Upper lobe of left lung (tissue), 6 donors: ENCODE data around the gene MMD. TPM values are rescaled to one million over a fixed set of nuclear protein-coding genes. Genes with fewer than 3 reads are reported as not detected.
A peak's percentile ranks its signal among the peaks of the same experiment; 100 is the strongest.

Source experiments
- ATAC-seq, 2 donors: fragments of 200-7000 bp; cut with Tn5 transposase; one replicate each; pipeline ENCODE4 v1.9.1; 2022; ENCODE audit warnings: mild to moderate bottlenecking in 2 of 2, moderate library complexity in 2 of 2; ENCODE audit not compliant: low FRiP score in 2 of 2
- DNase-seq, 2 donors: peaks; one replicate each; pipeline ENCODE4 v3.0.0-alpha.2; 2019 to 2020
- H3K27ac ChIP-seq, 4 donors: fragments of 200-600 bp; sonication (generic); one replicate each; pipeline ENCODE4 v1.5.1; 2016 to 2019
- H3K27me3 ChIP-seq, 4 donors: fragments of 200-600 bp; sonication (generic); one replicate each; pipeline ENCODE4 v1.5.1; 2017 to 2019
- H3K36me3 ChIP-seq, 4 donors: fragments of 200-600 bp; sonication (generic); one replicate each; pipeline ENCODE4 v1.5.1; 2016 to 2019
- H3K4me1 ChIP-seq, 4 donors: fragments of 200-600 bp; sonication (generic); one replicate each; pipeline ENCODE4 v1.5.1; 2018 to 2019
- H3K4me3 ChIP-seq, 4 donors: fragments of 200-600 bp; sonication (generic); one replicate each; pipeline ENCODE4 v1.5.1; 2017 to 2019; ENCODE audit warnings: mild to moderate bottlenecking in 2 of 4, moderate library complexity in 1 of 4
- H3K9me3 ChIP-seq, 4 donors: fragments of 200-600 bp; sonication (generic); one replicate each; pipeline ENCODE4 v1.5.1; 2018 to 2019
- EP300 ChIP-seq, 4 donors: sonication (generic); formaldehyde crosslinking; IDR thresholded peaks; one replicate each; pipeline ENCODE4 v1.5.1; 2017; ENCODE audit warnings: antibody characterized with exemption in 4 of 4, control low read depth in 2 of 4
- POLR2A ChIP-seq, 4 donors: fragments of 450-650 bp; IDR thresholded peaks; one replicate each; pipeline ENCODE4 v1.5.1; 2016 to 2017; ENCODE audit warnings: antibody characterized with exemption in 4 of 4, mild to moderate bottlenecking in 2 of 4
- POLR2AphosphoS5 ChIP-seq, 2 donors: sonication (generic); formaldehyde crosslinking; IDR thresholded peaks; one replicate each; pipeline ENCODE4 v1.5.1; 2017; ENCODE audit warnings: antibody characterized with exemption in 2 of 2
- WGBS, 2 donors: methylation state at CpG; one replicate each; pipeline ENCODE4 v1.1.5; 2017 to 2018; 5-methylcytosine and 5-hydroxymethylcytosine counted together
- total RNA-seq, 6 donors: library from RNA; depleted of rRNA in 4 of 6; stranded (reverse); fragments of >200 nt in 4 of 6; gene quantifications; one replicate each; pipeline versions ENCODE4 v1.1.0 to v1.2.1, GENCODE V29; 2016 to 2021
- TF ChIP-seq, protein P1 (sequence below), 6 experiments: fragments of 450-650 bp in 4 of 6; fragments of 200-600 bp in 2 of 6; sonication (generic) in 2 of 6; IDR thresholded peaks; one replicate each; pipeline ENCODE4 v1.5.1; 2016 to 2019; ENCODE audit warnings: antibody characterized with exemption in 6 of 6
- donor health status: DM: no; HTN: no; CAD: no; lungs with moderate emphysema.
- donor health status: DM: no; HTN: yes; CAD: no; lungs with severe emphysema.

Gene MMD
- total RNA-seq, 6 donors from 2014 or later: 13.5 to 26.7 (median 19.0) TPM

DNA sequence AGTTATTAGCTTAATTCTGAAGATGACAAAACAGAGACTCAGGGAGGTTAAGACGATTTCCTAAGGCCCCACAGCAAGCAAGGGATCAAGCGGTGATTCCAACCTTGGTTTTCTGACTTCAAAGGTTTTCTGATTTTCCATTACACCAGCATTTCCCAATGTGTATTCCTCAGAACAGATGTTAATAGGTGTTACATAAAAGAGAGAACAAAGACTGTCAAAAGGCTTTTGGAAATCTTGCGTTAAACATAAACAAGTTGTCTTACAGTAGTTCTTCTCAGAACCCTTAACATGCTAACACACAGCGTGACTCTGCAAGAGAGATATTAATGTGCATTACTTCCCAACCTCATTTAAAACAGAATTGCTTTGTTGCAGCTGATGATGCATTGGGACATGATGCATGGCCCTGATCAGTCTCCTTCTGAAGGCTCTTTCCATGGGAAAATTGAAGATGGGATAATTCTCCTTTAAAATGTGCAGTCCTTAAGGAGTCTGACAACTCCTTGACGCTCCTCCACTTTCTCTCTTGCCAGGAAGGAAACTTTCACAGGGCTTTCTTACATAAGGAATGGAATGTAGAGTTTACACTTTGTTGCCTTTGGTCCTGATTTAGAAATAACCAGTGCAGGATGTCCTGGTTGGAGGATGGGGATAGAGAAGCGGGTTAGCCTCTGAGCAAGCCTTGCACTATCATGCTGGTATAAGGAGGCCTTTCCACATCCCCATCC is 21.5 kb upstream of the MMD start:
- Histone ChIP-seq H3K27ac (no peak overlapping the region), H3K27me3 (no peaks in the 10 kb centered on the region), H3K4me1 (peaks cover 0 to 9% (median 2%) of the 10 kb centered on the region in 4 donors), H3K4me3 (no peak overlapping the region), H3K36me3 (no peaks in the 10 kb centered on the region), H3K9me3 (no peaks in the 10 kb centered on the region)
- ATAC-seq (no peak), DNase-seq (no peak)
- TF ChIP-seq, protein P1, sequence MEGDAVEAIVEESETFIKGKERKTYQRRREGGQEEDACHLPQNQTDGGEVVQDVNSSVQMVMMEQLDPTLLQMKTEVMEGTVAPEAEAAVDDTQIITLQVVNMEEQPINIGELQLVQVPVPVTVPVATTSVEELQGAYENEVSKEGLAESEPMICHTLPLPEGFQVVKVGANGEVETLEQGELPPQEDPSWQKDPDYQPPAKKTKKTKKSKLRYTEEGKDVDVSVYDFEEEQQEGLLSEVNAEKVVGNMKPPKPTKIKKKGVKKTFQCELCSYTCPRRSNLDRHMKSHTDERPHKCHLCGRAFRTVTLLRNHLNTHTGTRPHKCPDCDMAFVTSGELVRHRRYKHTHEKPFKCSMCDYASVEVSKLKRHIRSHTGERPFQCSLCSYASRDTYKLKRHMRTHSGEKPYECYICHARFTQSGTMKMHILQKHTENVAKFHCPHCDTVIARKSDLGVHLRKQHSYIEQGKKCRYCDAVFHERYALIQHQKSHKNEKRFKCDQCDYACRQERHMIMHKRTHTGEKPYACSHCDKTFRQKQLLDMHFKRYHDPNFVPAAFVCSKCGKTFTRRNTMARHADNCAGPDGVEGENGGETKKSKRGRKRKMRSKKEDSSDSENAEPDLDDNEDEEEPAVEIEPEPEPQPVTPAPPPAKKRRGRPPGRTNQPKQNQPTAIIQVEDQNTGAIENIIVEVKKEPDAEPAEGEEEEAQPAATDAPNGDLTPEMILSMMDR (IDR thresholded peaks at IDR 0.05): no peak
- TF ChIP-seq POLR2A (IDR thresholded peaks at IDR 0.05): no peak
- WGBS, 2 donors: 74 to 82% methylated on average over 6 of the region's 6 CpGs

DNA sequence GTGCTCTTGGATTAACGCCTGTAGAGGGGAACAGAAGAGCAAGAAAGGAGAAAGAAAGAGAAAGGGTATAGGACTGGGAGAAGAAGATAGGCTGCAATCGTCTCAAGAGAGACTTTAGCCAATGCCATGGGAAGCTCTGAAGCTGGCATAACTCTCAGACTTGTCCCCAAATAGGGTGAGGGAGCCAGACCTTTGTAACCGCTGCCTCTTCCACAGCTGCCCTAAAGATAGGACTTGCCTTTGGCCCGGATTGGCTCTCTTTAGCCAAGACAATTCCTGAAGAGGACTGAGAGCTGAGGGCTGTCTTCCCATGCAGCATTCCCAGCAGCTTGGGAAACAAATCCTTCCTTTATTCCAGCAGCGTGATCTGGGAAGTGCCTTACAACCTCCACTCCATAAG is 20.8 kb upstream of the MMD start:
- H3K36me3 ChIP-seq: no peaks in the 10 kb centered on the region
- no peak overlapping the region for H3K4me3 ChIP-seq
- peaks cover 0 to 9% (median 2%) of the 10 kb centered on the region in 4 donors for H3K4me1 ChIP-seq
- 49 to 60% methylated on average over 5 of the region's 5 CpGs for WGBS, 2 donors
- no peaks in the 10 kb centered on the region for H3K9me3 ChIP-seq
- ATAC-seq (no peak), DNase-seq (no peak)
- no peak for TF ChIP-seq EP300 (IDR thresholded peaks at IDR 0.05)
- TF ChIP-seq POLR2A (IDR thresholded peaks at IDR 0.05): no peak
- TF ChIP-seq, protein P1 (IDR thresholded peaks at IDR 0.05): no peak
- no peak for TF ChIP-seq POLR2AphosphoS5 (IDR thresholded peaks at IDR 0.05)
- no peak overlapping the region for H3K27ac ChIP-seq
- H3K27me3 ChIP-seq: no peaks in the 10 kb centered on the region

DNA sequence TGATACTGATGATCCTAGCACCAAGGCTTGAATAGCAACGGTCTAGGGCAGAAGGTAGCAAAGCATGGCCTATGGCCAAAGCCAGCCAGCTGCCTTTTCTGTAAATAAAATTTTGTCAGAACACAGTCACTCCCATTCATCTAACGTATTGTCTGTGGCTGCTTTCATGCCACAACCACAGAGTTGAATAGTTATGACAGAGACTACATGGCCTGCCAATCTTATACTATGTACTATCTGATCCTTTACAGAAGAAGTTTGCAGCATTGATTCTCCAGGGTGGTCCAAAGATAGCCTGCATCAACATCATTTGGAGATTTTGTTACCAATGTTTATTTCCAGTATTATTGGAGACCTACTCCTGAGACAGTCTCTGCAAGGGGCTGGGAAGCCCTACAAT is 19.9 kb upstream of the MMD start:
- Histone ChIP-seq H3K27ac (no peak overlapping the region), H3K4me3 (no peak overlapping the region), H3K27me3 (no peaks in the 10 kb centered on the region), H3K9me3 (no peaks in the 10 kb centered on the region), H3K36me3 (no peaks in the 10 kb centered on the region), H3K4me1 (peaks cover 0 to 9% (median 2%) of the 10 kb centered on the region in 4 donors)
- no peak for DNase-seq
- no peak for TF ChIP-seq POLR2A (IDR thresholded peaks at IDR 0.05)
- TF ChIP-seq, protein P1 (IDR thresholded peaks at IDR 0.05): no peak
- no peak for TF ChIP-seq POLR2AphosphoS5 (IDR thresholded peaks at IDR 0.05)
- no peak for TF ChIP-seq EP300 (IDR thresholded peaks at IDR 0.05)
- no peak for ATAC-seq
- WGBS, 2 donors: 43 to 56% methylated on average over 2 of the region's 2 CpGs

DNA sequence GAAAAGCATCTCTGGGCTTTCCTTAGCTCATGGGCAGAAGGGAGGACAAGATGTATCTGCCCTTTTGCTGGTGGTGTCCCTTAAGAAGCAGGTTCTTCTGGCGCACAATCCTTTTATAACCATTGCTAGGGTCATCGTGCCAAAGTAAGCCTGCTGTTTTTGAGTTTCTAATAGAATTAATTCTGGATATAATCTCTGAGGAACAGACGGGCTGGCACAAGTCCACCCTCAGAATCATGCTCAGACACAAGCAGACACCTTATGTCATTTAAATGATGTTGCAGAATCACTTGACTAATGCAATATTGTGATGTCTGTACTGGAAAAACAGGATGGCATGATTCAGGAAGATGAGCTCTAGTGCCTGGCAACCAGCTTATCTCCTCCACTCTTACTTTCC is 18.8 kb upstream of the MMD start:
- DNase-seq (no peak), ATAC-seq (no peak)
- Histone ChIP-seq H3K4me1 (peaks cover 0 to 6% (median under 1%) of the 10 kb centered on the region in 4 donors), H3K36me3 (no peaks in the 10 kb centered on the region), H3K4me3 (no peak overlapping the region), H3K9me3 (no peaks in the 10 kb centered on the region), H3K27me3 (no peaks in the 10 kb centered on the region), H3K27ac (no peak overlapping the region)
- 78 to 82% methylated on average over 3 of the region's 3 CpGs for WGBS, 2 donors
- TF ChIP-seq, protein P1 (IDR thresholded peaks at IDR 0.05): no peak
- no peak for TF ChIP-seq POLR2A (IDR thresholded peaks at IDR 0.05)
- TF ChIP-seq EP300 (IDR thresholded peaks at IDR 0.05): no peak
- no peak for TF ChIP-seq POLR2AphosphoS5 (IDR thresholded peaks at IDR 0.05)

DNA sequence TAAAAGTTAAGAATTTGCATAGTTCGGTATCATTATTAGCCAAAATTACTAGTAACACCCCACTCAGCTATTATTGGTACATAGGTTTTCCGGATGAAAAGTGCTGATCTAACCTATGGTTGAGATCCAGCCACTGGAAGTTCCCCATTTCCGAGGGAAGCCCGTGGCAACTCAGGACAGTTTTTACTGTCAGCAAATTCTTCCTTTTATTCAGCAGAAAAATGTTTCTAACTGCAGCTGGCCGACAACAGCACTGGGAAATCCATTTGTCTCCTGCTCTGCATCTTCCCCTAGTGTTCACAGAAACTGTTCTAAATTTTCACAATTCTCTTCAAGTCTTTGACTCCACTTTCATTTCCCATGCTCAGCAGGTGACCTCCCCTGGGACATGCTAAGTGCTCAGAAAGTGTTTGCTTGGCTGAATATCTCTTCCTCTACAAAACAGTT is 15.5 kb upstream of the MMD start:
- peak overlapping the region in 1 of 4 donors; percentile 53 for H3K27ac ChIP-seq
- TF ChIP-seq, protein P1 (IDR thresholded peaks at IDR 0.05): no peak
- TF ChIP-seq EP300 (IDR thresholded peaks at IDR 0.05) (no peak), POLR2A (IDR thresholded peaks at IDR 0.05) (no peak), POLR2AphosphoS5 (IDR thresholded peaks at IDR 0.05) (no peak)
- H3K9me3 ChIP-seq: no peaks in the 10 kb centered on the region
- ATAC-seq (peak in 1 of 2 donors; percentile 66), DNase-seq (no peak)
- 24 to 43% methylated on average over 5 of the region's 5 CpGs for WGBS, 2 donors
- H3K36me3 ChIP-seq: no peaks in the 10 kb centered on the region
- peaks cover 0 to 8% (median 6%) of the 10 kb centered on the region in 4 donors for H3K4me1 ChIP-seq
- no peak overlapping the region for H3K4me3 ChIP-seq
- no peaks in the 10 kb centered on the region for H3K27me3 ChIP-seq
